ENCODE results near the gene EGLN1.

Gene EGLN1

DNA sequence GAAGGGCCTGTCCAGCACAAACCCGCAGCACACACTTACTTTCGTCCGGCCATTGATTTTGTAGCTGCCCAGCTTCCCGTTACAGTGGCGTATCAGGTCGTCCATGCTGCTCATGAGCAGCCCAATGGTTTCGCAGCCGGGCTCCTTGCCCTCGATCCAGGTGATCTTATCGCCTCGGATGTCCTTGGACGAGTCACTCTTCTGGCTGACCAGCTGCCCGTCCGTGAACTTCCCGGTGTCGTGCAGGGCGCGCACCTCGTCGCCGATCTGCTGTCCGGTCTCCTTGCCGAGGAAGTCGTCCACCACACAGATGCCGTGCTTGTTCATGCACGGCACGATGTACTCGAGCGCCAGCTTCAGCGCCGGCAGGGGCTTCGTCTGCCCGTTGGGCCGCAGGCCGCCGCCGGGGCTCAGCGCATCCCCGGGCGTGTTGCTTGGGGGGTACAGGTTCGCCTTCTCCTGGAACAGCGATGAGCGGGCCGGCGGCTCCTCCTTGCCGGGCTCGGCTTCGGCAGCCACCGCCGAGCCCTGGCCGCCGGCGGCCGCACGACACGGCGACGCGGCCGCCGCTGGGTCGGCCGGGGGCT lies 1.0 kb downstream of the EGLN1 start:
- DNase-seq = peak; percentile 32

DNA sequence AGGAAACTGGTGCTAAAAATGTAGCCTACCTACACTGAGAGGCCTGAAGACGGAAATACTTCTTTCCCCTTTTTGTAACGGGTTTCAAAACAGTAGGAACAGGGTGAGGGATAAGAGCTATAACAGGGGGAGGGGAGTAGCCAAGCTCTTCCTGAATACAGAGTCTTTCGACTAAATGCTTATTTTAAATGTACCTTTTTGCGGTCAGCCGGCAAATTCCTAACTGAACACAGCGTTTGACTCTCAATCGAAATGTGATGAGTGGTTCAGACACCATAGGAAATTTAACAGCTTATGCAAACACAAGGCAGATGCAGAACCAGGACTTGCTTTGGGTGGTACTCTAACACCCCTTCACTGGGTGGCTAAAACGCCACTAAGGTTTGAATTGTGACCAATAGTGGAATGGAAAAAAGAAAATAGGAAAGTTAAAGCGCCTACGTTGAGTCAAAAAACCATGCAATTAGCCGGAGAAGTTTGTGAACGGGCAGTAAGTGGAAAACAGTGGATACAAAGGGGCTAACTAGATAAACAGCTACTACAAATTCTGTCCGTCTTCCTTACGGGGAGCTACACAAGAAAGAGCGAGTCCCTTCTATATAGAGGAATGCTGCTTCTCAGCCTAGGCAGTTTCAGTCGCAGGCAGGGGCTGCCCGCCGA lies 1.7 kb downstream of the EGLN1 start:
- no peak for DNase-seq

DNA sequence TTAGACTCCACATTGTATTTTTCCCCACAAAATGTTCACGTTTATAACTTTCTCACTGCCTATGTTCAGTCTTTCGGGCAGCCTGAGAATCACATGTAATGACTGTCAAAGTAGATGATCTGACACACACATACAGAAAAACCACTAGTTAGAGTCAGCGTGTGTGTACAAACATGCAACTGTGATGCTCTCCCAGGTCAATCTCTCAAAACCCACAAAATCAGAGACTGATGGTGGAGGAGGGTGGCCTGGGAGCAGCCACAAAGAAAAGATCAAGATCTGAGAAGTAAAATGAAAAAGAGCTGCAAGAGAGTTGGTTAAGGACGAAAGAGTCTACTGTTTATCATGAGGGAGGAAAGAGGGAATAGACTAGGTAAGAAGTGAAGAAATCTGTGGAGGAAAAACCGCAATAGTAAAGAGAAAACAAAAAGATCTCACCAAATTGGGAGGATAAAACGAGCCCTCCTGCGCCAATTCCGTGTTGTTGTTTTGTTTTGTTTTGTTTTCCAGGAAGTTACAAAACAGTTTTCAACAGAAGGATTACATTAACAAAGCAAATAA lies 2.3 kb downstream of the EGLN1 start:
- DNase-seq = no peak

DNA sequence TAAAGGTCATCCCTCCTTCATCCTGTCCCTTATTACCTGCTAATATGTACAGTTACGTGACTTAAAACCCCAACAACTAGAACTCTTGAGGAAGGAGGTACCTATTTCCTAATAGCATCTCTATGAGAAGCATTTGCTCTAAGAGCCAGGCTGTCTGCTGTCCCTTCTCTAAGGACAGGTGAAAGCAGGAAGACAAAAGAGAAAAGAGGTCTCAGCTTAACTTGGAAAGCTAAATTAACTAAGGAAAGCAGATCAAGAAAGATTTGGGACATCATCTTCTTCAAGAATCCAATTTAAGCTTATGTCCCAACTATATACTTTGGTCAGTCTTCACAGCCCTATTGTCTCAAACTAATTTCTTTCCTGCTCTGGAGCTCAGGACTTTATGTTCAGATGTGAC lies 2.9 kb downstream of the EGLN1 start:
- no peak for DNase-seq

DNA sequence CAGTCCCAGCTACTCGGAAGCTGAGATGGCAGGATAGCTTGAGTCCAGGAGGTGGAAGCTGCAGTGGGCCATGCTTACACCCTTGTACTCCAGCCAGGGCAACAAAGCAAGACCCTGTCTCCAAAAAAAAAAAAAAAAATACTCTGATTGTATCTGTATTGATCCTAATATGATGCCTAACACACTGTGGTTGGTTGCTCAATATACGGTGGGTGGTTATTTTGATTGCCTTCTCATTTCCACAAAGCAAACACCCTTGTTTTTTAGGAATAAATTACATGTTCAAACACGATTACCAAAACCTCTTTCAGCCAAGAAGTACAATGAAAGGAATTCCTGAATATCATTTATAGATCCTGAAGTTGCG lies 3.4 kb downstream of the EGLN1 start:
- no peak for DNase-seq

DNA sequence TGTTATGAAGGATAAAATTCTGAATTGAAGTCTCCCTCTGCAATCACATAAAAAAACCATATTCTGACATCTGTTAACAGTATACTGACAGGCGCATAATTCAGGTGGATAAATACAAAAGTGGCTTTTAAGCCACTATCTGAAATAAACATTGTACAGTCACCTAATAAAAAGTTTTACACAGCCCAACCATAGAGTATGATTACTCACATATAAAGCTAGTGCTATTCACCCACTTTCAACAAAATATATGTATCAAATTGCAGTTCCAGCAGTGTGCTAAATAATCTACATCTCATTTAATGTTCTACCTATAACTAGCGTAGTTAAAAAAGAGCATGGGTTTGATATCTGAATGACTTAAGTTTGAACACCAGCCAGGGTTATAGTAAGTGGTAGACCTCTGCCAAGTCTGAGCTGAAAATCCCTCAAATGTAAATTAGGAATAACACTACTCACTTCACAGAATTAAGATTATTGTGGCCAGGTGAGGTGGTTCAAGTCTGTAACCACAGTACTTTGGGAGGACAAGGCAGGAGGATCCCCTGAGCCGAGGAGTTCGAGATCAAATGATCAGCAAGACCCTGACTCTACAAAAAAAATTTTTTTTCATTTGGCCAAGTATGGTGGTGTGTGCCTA lies 3.9 kb downstream of the EGLN1 start:
- DNase-seq = no peak

DNA sequence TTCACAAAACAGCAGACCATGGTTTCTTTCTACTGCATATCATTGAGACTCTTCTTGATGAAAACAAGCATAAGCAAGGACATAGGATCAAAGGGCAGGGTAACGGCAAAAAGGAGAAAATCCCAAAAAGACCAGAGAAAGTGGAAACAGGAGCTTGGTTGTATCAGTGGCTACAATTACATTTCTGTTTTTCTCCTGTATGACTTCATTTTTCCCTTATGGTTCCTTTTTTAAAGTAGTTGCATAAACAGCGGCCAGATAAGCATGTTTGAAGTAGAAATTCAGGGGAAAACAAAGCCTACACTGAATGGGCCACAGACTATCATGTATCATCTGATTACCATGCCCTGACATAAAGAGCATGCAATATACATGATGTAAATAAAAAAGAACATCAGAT lies 4.6 kb downstream of the EGLN1 start:
- no peak for DNase-seq

DNA sequence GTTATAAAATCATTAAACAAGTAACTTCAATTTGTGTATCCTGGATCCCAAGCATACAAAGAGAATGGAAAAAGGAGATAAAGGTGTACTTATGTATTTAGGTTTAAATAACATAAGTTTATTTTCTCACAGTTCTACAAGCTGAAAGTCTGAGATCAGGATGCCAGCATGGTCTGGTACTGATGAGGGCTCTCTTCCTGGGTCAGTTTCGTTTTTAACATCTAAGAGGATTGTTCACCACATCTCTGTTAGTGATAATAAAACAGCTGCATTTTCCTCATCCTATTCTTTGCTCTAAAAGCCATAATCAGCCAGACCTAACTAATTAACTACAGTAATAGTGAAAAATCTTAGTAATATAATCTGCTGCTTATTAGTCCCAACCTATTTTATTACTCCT lies 5.2 kb downstream of the EGLN1 start:
- no peak for DNase-seq

DNA sequence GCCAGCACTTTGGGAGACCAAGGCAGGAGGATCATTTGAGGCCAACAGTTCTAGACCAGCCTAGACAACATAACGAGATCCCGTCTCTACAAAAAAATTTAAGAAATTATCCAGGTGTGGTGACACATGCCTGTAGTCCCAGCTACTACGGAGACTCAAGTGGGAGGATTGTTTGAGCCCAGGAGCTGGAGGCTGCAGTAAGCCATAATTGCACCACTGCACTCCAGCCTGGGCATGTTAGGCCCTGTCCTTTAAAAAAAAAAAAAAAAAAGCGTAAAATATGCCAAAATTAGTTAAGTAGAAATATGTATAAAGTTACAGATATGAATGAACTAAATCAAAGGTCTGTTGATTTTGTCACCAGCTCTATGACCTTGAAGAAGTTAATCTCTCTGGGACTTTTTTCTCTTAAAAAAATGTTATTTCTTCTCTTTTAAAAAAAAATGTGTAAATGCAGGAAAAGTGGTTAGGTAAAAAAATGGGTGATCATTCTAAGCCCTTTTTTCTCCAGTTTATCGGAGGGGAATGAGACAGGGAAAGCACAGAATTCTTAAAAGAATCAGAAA lies 7.0 kb downstream of the EGLN1 start:
- DNase-seq = no peak

DNA sequence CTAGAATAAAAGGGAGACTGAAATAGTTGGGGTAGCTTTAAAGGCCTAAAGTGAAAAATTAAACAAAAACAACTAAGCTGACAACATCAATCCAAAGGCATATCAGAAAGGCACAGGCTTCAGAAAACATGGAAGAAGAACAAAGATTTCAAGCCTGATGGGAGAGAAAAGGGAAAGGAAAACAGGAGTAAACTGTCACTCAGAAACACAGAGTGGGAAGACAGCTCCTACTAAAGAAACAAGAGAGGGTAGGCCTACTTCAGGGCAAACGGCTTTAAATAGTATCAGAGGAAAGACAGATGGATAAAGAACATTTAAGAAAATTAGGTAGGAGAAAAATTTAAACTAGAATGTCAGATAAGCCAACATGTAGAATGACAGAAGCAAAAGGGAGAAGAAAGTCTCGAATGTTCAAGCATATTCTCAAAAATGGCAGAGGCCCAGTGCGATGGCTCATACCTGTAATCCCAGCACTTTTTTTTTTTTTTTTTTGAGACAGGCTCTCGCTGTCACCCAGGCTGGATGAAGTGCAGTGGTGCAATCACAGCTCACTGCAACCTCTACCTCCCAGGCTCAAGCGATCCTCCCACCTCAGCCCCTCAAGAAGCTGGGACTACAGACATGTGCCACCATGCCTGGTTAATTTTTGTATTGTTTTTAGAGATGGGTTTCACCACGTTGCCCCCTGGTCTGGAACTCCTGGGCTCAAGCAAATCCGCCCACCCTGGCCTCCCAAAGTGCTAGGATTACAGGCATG lies 7.6 kb downstream of the EGLN1 start:
- DNase-seq = no peak

DNA sequence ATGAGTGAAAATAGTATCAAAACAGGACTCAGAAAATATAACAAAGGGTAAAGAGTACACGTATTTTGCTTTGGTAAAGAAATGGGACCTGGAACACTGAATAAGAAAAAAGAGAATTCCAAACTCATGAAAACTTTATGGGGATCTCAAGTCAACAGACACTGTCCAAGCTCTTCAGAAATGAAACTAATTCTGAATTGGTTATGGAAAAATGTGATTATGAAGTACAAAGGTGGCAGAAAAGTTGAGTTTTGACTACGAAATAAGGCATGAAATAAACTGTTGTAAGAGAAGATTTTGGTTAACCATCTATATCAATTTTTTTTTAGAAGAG lies 8.4 kb downstream of the EGLN1 start:
- DNase-seq = no peak

DNA sequence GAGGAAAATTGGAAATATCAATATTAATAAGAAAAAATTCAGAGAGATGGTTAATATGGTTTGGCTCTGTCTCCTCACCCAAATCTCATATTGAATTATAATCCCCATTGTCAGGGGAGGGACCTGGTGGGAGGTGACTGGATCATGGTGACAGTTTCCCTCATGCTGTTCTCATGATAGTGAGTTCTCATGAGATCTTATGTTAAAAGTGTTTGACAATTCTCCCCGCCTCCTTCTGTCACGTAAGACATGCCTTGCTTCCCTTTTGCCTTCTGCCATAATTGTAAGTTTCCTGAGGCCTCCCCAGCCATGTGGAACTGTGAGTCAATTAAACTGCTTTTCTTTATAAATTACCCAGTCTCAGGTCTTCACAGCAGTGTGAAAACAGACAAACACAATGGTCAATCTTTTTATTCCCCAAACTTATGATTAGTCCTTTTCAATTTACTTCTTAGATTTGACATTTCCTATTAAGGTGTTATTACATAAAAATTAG lies 11.0 kb downstream of the EGLN1 start:
- no peak for DNase-seq

DNA sequence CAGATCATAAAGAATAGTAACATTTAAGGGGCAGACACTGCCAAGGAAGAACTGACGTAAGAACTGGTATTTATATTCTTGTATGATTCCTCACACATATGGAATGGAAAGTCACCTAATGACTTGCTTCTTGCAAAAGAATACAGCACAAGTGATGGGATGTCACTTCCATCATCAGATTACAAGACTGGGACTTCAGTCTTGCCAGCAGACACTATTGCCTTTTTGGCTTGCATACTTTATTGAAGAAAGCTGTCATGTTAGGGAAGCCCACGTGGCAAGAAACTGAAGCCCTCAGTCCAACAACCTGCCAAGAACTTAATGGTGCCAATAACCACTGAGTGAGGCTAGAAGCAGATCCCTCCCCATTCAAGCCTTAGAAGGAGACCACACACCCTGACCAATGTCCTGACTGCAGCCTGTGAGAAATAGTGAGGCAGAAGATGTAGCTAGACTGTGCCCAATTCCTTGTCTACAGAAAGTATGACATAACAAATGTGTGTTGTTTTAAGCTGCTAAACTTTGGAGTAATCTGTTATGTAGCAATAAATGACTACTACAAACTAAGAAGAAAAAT lies 12.0 kb downstream of the EGLN1 start:
- no peak for DNase-seq

DNA sequence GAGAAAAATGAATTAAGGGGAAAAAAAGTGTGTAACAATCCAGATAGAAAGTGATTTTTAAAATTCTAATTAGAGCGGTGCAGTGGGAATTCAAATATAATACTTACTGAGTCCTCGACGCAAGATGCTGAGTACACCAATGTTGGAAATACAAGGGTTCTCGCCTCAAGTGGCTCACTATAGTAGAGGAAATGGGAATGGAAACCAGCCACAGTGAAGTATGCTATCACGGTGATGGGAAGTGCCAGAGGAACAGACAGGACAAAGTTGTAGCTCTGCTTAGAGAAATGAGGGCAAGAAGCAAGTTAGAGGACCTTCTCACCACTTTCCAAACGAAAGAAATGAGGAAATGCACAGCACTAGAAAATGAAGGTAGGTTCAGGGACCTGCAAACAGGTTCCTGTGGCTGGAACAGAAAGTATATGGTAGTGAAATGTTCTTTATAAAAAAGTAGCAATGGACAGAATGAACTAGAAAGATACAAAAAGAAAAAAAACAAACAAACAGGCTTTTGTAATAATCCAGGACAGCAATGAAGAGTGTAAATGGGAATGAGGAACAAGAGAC lies 13.5 kb downstream of the EGLN1 start:
- DNase-seq = no peak

DNA sequence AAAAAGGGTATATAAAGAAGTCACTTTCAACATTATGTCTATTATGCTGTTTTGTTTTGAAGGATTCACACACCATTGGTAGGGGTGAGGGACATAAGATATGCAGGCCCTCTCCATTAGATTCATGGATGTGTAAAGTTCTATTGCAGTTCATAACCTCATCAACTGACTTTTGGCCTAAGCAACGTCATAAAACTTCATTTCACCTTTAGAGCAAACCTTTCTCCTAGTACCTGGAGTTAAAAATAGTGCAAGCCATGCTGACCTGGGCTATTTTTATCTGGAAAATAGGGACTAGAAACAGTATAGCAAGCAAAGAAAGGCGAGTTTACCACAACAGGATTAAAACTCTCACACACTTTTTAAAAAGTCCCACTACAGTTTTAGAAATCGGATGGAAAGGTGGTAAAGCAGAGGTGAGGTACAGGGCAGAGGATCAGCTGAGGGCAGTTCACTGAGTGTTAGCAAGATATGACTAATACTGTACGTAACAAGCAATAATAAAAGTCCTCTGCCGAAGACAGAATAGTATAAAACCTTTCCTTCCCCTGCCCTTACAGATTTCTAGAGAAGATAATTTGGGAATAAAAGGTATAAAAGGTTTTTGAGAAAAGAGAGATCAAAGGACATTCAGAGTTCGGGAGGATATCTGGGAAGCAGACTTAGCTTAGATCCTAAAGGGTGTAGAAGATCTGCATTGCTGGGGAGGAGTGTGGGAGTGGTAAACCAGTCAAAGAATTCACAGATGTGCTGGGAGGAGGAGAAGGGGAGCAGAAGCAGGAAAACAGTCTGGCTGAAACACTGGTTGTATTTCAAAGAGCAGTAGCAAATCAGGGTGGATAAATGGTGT lies 14.3 kb downstream of the EGLN1 start:
- DNase-seq = no peak

DNA sequence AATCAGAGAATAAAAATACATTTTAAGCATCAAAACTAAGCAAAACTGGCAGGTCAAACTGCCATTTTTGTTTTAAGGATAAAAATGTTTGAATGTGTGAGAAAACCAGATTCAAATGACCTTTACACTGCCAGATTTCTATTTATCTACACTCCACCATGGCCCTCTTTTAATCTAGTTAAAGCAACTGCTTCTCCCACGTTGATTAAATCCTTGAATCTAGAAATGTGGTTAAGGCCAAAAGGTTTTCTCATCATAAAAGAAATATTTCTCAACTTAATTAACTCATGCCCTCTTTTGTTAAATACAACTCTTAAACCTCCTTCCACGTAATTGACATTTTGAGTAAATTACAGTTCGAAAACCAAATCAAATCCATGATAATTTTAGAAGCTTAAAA lies 15.0 kb downstream of the EGLN1 start:
- DNase-seq = no peak

DNA sequence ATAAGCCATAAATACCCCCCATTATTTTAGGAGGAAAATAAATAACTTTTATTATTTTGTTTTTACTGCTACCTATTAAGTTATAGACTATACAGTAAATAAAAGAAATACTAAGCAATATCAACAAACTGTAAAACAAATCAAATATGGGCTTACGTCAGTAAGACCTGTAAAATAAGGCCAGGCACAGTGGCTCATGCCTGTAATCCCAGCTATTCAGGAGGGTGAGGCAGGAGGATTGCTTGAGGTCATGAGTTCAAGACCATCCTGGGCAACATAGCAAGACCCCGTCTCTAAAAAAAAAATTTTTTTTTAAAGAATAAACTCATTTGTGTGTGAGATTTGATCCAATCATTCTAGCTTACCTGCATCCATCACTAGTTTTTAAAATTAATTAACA lies 17.8 kb downstream of the EGLN1 start:
- DNase-seq = no peak

DNA sequence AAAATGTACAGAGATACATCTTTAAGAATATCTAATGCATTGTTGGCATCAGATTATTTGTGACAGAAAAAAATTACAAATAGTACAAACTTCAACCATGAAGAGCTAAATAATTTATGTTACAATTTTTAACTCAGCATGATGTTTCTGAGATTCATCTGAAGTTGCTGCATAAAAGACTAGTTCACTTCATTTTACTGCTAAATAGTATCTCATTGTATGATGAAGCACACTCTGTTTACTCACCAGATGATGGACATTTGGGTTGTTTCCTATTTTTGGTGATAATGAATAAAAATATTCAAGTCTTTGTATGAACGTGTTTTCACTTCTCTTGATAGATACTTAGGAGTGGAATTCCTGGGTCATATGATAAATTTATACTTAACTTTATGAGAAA lies 20.6 kb downstream of the EGLN1 start:
- no peak for DNase-seq

DNA sequence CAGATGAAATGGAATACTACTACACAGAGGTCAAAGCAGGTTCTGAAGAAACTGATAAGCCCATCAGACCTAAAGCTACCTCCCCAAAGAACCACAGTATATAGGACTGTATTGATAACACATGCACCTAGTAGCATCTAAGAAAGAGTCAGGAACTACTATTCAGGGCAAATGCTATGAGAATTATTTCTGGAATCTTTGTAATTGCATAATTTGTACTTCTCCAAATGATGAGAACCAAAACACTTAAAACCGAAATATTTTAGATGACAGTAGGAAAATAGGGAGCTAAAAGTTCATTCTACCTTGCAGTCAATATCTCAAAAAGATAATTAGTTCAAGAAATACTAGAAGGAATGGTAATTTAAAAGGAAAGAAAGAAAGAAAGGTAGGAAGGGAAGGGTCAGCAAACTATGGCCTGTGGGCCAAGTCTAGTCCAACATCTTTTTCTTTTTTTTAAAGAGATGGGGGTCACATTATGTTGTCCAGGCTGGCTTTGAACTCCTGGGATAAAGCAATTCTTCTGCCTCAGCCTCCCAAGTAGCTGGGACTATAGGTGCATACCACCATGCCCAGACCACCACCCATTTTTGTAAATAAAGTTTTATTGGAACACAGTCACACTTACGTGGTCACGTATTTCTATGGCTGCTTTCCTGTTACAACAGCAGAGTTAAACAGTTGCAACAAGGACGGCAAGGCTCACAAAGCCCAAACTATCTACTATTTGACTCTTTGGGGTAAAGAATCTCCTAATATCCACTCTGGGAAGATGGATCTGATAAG lies 24.0 kb downstream of the EGLN1 start:
- DNase-seq = no peak

DNA sequence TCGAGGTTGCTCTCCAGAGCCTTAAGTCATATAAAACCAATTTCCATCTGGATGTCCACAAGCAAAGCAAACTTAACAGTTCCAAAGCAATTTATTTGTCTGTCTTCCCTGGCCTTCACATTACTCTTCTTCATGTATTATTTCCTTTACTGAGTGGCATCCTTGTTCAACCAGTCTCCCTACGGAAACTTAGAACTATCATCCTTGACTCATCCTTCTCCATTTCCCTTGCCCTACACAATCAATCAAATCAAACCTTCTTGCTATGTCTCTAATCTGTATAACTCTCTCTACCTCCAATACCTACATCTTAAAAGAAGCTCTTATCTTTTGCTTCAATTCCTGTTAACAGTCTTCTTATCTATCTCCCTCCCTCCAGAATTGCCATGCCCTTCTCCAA lies 25.4 kb downstream of the EGLN1 start:
- DNase-seq = no peak

DNA sequence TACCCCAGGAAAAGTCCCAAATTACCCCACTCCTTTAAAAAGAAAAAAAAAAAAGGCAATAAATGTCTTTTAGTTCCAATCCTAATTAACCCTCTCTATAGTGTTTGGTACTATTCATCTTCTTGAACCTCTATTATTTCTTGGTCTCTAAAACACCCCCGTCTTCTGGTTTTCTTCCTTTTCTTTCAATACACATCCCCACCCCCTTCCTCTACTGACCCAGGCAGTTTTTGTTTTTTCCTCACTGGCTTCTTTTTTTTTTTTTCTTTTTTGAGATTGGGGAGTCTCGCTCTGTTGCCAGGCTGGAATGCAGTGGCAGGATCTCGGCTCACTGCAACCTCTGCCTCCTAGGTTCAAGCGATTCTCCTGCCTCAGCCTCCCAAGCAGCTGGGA lies 26.1 kb downstream of the EGLN1 start:
- no peak for DNase-seq
